IPS-11a (cell line): ENCODE results near the gene CD109.
"Not testable (repeated sequence)": the region's sequence is repeated elsewhere in the genome, so short reads cannot be mapped to it uniquely, and the experiment has no call there.

Experiments used
- H3K4me3 ChIP-seq: one replicate; pipeline ENCODE4 v1.5.1; 2013; ENCODE audit warnings: low read depth, low read length, control low read depth

Gene CD109

DNA sequence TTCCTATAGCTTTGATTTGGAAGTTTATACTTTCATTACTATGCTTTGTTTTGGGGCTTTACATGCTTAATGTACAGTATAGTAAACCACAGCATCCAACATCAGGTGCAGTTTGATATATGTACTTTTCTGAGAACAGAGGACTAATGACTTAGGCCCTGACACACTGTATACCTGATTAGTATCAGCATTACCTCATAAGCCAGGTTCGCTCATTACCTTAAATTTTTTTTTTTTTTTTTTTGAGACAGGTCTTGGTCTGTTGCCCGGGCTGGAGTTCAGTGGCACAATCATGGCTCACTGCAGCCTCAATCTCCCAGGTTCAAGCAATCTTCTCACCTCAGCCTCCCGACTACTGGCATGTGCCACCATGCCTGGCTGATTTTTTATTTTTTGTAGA, 28.4 kb downstream of the CD109 start:
- H3K4me3 ChIP-seq: no peak overlapping the region

DNA sequence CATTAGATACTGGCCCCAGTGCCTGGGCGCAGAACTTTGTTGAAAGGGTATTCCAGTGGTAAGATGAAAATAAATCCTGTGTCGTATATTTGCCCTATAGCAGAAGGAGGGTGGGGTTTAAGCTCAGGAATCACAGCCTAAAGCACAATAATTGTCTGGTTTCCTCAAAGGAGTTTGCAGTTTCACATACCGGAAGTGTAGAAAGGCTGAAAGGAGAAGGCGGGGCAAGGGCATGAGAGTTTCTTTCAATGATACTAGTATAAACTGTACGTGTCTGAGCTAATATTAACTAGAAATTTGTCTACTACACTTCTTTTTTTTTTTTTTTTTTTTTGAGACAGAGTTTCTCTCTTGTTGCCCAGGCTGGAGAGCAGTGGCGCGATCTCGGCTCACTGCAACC, 29.2 kb downstream of the CD109 start:
- not testable (repeated sequence) for H3K4me3 ChIP-seq

DNA sequence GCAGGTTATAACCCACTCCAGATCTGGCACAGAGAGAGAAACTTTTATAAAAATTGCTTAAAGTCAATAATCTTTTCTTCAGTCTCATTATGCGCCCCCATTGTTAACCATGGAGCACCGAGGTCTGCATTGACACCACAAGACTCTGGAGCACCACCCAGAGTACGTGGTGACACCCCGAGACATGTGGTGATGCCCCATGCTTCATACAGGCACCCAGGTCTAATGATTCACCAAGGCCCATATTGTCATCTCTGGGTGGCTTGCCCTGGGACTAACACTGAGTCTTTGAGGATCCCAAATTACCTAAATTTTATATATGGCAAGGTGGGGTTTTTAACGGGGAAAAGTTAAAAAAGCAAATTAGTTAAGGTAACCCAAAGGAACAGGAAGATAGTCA, 31.1 kb downstream of the CD109 start:
- no peak overlapping the region for H3K4me3 ChIP-seq

DNA sequence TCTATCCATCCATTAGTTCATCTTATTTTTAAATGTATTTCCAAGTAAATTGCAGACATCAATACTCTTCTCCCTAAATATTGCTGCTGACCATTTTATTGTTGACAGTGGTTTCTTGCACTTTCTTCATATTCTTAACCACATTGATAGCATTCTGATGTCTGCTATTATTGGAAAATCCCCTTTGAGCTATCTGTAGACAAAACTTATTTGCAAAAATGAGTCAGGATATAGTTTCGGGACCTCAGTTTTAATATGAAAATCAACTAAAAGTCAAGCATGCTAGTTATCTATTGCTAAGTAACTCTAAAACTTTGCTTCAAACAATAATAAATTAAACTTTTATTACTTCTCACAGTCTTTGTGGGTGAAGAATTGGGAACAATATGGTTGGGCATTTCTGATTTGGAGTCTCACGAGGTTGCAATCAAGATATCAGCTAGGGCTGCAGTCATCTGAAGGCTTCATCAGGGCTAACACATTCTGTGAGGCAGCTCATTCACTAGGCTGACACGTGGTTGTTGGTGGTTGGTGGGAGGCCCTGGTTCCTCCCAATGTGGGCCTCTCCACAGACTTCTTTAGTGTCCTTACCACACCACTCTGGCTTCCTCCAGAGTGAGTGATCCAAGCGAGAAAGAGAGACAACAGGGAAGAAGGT, 32.7 kb downstream of the CD109 start:
- H3K4me3 ChIP-seq: no peak overlapping the region

DNA sequence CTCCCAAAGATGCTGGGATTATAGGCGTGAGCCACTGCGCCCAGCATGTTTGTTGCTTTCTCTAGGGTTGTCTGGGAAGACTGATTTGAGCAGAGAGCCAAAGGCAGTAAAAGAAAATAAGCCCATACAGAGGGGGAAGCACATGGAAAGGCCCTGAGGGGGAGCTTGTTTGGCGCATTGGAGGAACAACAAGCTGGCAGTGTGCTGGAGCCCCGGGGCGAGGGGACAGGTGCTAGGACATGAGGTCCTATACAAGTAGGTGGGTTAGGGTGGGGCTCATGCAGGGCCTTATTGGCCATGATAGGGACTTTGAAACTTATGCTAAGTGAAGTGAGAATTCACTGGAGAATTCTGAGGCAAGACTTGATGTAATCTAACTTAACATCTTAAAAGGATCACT, 35.3 kb downstream of the CD109 start:
- H3K4me3 ChIP-seq: no peak overlapping the region

DNA sequence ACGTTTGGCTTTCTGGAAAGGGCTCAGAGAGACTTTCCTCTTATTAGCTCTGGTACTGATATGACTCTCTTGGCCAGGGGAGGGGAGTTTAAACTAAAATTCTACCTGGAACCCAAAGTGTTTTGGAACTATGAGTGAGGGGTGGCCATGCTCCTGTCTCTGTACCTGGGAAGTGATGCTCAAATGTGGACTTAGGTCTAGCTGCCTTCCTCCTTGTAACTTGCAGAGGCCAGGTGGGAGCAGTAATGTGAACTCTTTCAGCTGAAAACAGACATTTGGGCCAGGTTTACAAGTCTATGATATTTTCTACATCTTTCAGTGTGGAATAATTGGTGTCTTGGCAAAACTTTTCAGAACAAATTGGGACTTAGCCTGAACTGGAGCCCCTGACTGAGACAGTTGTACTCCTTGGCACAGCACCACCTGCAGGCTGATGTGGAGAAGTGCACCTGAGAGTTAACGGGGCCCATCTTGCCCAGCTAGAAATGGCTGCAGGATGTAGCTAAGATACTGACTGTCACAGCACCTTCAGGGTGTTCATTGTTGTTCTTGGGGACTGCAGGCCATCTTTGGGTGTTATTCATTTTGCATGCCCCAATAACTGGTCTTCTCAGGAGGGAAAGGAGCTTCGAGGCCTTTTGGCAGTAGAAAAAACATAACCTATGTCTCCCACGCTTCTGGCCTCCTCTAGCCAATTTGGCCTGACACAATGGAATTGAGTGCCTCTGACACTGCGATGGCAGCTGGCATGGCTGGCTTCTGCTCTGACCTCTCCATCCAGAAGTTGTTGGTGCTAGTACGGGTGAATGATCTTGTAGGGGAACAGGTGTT, 37.1 kb downstream of the CD109 start:
- H3K4me3 ChIP-seq: no peak overlapping the region

DNA sequence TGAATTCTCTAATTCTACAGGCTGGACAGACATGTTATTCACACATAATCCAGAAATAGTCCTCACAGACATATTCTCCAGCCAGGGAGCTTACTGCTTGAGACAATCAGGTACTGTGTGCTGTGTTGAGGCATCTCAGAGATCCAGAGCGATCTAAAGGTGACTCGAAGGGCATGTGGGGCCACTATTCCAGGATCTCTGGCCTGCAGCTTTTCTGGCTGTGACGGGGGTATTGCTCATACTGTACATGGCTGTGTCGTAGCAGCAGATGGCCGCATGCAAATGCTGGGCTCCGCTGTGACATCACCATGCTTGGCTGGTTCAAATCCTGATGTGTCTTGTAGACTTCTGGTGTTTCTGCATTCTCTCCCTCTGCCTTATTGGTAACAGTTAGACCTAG, 37.8 kb downstream of the CD109 start:
- no peak overlapping the region for H3K4me3 ChIP-seq

DNA sequence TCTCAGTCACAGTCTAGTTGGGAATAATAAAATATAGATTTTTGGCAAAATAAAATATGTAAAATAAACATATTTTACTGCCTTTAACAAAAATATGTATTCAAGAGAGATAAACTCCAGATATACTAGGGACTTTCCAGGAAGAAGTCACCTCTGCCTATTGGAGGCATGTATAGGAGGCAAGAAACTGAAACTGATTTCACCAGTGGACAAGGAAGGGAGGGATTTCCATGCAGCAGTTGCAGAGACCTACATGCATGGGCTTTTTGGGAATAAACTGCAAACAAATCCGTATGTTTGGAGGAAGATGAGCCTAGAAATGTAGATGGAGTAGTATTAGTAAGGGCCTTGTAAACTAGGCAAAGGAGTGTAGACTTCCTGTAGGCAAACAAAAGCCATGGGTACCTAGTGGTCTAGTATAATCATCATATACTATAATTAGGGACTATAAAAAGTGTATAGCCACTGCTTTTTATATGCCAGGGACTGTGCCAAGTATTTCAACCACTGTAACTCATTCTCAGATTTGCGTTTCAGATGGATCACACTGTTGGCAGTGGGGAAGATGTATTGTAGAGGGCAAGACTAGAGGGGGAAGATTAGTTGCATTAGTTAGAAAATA, 38.9 kb downstream of the CD109 start:
- H3K4me3 ChIP-seq: no peak overlapping the region

DNA sequence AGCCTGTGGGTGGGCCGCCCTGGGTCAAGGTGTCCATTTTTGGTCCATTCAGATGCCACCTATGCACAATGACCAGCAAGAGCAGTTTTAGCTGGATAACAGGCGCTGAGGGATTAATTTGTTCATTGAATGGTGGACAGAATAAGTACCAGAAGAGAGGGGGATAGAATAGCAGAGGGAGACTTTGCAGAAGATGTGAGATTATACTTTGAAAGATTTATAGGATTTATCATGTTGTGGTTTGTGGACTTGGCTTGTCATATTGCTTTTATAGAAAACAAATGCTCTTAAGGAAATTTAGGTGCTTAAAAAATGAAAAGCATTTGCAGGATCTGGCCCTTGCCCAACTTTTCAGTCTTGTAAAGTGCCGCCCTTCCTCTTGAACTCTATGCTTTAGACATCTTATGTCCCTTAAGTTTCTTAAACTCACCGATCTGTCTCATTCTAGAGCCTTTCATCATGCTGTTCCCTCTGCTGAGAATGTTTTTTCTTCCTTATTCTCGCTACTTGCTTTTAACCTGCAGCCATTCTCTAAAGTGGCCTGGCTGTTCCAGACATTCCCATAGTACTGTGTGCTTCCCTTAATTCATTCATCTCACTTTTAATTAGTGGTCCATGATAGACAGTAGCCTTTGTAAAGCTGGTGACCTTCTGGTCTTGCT, 42.5 kb downstream of the CD109 start:
- H3K4me3 ChIP-seq: no peak overlapping the region

DNA sequence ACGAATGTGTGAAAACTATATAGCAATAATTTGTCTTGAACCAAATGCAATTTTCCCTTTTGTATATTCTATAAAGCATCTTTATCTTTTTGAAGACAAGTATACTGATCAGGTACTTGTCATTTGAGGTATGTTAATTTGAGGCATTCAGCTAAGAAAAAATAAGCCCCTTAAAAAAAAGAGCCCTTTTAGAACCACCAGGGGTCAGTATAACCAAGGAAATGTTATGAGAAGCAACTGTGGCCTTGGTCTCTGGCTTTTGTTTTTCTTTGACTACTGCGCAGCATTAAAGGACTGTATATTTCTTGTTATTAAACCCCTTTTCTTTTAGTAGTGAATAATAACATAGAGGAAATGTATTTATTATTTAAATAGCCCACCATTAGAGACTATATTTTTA, 43.1 kb downstream of the CD109 start:
- no peak overlapping the region for H3K4me3 ChIP-seq

DNA sequence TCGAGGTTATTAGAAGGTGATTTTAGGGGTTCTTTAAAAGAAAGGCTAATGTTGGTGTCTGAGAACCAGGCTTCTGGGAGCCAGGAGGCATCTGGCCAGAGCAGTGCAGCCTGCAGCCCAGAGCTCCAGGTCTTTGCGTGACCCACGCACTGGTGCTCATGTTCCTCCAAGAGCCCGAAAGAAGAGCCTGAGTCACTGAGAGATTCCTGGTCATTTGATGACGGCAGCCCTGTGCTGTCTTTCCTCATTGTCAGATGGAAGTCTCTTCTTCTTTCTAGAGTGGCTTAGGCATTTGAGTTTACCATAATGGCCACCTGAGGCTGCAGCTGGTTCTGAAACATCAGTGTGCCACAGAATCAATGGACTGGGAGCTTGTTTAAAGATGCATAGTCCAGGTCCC, 46.4 kb downstream of the CD109 start:
- no peak overlapping the region for H3K4me3 ChIP-seq

DNA sequence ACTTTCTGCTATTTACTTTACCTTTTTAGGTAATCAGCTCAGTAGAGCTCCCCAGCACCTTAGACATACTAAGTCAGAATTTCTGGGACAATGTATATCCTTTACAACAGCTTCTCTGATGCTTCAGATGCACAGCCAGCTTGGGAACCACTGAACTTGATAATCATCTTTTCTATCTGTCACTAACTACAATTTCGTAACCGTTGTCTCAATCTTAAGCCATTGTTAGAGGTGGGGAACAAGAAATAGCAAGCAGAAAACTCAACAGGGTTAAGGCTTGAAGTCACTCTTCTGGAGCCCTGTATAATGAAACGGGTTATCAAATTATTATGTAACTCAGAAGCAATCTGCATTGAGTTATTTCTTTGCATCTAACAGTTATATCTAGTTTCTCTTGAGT, 47.1 kb downstream of the CD109 start:
- no peak overlapping the region for H3K4me3 ChIP-seq

DNA sequence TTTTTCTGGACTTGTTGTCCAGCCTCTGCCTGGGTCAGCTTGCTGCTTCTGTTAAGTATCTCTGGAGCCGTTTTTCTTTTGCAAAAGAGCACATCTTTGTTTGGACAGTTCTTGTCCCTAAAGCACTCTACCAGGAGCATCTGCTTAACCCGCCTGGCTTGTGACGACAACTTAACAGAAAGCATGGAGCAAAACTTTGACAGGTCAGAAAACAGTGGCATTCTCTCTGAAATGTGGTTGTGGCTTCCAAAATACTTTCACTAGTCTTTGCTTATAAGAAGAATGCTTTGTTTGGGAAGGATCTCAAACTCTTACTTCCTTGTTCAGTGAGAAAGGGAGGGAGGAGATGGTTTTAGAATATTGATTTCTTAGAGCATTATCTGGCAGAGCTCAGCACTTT, 47.6 kb downstream of the CD109 start:
- no peak overlapping the region for H3K4me3 ChIP-seq

DNA sequence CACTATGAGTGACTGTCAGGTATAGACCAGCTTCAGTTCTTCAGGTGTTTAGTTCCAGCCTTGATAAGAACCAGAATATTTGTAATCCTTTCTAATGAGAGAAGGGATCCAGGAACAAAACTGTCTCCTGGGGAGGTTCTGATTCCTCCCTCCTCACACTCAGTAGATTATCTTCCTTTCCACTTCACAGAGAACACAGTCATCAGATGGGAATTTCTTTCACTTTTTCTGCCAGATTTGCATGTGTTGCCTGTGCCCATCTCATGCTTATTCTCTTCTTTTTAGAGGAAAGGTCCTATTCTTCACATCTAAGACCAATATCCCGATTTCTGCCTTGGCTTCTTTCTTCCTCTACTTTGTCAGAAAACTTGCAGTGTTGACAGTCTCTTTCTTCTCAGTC, 50.8 kb downstream of the CD109 start:
- H3K4me3 ChIP-seq: no peak overlapping the region

DNA sequence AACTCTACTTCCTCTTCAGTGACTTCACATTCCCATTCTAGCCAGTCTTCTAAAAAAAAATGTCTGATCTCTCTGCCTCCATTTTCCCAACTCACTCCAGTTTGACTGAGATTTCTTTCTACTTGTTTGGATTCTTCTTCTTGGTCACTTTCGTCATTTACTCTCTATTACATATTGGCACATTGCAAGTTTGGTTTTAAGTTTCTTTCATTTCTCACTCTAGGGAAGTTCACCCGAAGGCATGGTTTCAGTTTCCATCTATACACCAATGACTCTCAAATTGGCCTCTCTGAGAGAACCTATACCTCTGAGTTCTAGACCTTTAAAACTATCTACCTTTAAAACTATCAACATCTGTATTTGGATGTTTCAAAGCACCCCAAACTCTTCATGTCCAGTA, 51.3 kb downstream of the CD109 start:
- H3K4me3 ChIP-seq: no peak overlapping the region

DNA sequence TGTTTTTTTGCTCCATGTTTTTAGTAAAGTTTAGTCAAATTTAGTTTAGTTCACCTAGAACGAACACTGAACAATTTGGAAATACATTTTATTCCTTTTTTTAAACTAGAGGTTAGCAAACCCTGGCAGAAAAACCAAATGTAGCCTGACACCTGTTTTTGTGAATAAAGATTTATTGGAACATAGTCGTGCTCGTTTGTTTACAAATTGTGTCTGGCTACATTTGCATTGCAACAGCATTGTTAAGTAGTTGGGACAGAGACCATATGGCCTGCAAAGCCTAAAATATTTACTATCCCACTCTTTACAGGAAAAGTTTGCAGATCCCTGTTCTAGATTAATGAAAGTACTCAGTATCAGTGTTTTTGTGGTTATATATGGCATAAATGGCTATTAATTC, 56.9 kb downstream of the CD109 start:
- H3K4me3 ChIP-seq: no peak overlapping the region

DNA sequence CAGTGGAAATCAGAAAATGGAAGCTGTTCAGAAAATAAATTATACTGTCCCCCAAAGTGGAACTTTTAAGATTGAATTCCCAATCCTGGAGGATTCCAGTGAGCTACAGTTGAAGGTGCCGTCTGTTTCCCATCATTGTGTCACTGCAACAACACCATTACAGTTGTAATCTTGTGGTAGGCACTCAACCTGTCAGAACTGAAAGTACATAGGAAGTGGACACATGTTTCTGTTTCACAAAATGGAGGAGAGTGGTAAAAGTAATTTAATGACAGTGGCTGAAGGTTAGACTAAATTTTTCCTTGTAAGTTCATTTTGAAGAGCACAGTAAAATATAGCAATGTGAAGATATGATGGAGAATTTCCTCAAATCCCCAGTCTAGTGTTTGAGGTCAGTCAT, 70.0 kb downstream of the CD109 start:
- no peak overlapping the region for H3K4me3 ChIP-seq

DNA sequence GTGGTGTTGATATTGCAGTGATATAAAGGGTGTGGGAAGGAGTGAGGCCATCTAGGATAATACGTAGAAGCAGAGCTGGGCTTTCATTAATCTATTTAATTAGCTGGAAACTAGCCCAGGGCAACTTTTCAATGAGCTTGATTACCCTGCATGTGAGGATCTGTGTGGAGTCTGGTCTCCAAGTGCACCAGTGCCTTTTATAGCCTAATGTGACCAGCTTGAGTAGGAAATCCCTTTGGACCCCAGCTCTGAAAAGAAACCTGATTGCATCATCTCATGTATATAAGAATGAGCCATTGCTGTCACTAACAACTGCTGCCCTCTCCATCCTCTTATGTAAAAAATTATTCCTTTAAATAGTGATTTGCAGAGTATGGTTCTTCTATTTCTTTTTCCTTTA, 72.6 kb downstream of the CD109 start:
- no peak overlapping the region for H3K4me3 ChIP-seq

DNA sequence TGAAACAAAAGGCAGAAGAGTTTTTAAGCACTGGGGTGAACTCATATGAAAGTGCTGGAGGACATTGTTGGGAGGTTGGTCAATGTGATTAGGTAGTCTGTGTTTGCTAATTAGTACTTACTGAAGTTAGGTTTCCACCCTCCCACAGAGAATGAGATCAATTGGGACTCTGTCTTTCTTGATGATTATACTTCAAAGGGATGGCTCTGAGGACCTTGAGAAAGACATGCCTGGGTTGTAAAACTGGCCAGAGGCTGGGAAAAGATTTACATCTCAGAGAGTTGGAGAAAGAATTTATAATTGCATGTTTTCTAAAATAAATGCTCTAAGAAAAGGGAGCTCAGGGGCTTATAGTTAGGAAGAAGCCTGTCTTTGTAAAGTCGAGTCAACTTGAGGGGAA, 74.0 kb downstream of the CD109 start:
- H3K4me3 ChIP-seq: no peak overlapping the region

DNA sequence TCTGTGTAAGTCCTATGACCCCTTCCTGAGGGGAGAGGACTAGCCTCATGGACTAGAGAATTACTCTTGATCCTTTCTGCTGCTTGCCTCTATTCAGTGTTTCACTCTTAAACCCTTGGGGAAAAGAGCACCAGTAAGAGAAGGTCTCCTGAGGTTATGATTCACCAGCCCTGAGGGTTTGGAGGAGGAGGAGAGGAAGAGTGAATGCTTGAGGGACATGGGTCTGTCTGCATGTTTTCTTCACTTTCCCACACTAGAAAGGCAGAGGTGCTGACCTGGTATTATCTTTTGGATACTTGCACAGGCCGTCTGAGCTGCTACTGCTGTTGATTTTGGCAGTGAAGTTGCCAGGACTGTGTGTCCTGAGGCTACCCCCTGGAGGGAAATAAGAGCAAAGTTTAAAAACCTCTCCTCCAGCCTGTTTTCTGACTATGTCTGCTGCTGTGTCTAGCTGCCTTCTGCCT, 78.3 kb downstream of the CD109 start:
- H3K4me3 ChIP-seq: no peak overlapping the region

DNA sequence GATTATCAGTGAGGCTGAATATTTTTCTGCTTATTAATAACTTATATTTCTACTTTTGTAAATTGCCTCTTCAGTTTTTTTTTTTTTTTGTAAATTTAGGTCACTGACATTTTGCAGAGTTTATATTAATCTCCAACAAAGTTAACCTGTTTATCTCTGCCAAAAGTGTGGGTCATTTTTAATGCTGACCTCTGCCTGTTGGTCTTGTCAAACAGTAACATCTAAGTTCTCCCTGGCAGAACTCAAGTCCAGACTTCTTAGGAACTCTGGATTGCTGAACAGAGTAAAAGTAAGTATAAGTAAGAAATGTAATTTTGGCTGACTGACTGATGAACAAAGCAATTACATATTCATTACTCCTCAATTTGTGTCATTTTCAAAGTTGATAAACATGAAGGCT, 83.9 kb downstream of the CD109 start:
- H3K4me3 ChIP-seq: no peak overlapping the region

DNA sequence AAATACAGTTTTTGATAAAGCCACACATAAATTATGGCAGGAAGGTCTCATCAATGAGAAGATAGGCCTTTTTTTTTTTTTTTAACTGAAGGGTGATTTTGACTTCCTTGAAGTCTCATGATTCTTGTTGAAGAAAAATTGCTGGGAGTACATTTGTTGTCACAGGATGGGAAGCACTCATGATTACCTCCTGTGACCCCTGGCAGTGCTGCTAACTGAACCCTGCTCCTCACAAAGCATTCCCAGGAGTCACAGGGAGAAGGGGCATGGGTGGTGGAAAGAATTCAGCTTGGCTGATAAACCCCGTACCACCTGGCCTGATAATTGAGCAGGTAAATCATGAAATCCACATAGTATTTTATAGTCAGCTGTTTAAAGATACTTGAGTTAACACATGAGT, 86.9 kb downstream of the CD109 start:
- no peak overlapping the region for H3K4me3 ChIP-seq
